Pancreas (tissue), 10 donors: ENCODE data around the gene COPA. TPM values are rescaled to one million over a fixed set of nuclear protein-coding genes. Genes with fewer than 3 reads are reported as not detected.

ENCODE experiments used
- ATAC-seq, 4 donors: fragments of 200-7000 bp; cut with Tn5 transposase; one replicate each; pipeline versions ENCODE4 v1.8.0 to v1.9.1; 2020; ENCODE audit warnings: mild to moderate bottlenecking in 4 of 4, moderate library complexity in 4 of 4
- DNase-seq, 6 donors: peaks; one replicate each; pipeline ENCODE4 v3.0.0-alpha.2; 2020
- FAIRE-seq: peaks from 2 replicates; lab custom pipeline; 2012; peaks lifted over from hg19 to GRCh38; lab: Jason Lieb, UNC
- H3K27ac ChIP-seq, 4 donors: fragments of 200-600 bp; sonication (generic); 1 replicate in 3 of 4; 2 replicates in 1 of 4; pipeline versions ENCODE4 v1.5.0 to v1.8.0; 2020
- H3K27me3 ChIP-seq, 4 donors: fragments of 200-600 bp; one replicate each; pipeline ENCODE4 v1.8.0; 2021
- H3K36me3 ChIP-seq, 3 donors: fragments of 200-600 bp; sonication (generic) in 1 of 3; one replicate each; pipeline versions ENCODE4 v1.5.0 to v1.8.0; 2020 to 2021
- H3K4me1 ChIP-seq, 3 donors: fragments of 200-600 bp; one replicate each; pipeline ENCODE4 v1.8.0; 2021
- H3K4me3 ChIP-seq, 4 donors: fragments of 200-600 bp; sonication (generic) in 2 of 4; one replicate each; pipeline versions ENCODE4 v1.5.0 to v1.8.0; 2020 to 2021
- H3K9me3 ChIP-seq, 4 donors: fragments of 200-600 bp; one replicate each; pipeline ENCODE4 v1.8.0; 2021
- WGBS, 2 donors: extraction: QIAGEN DNeasy Blood & Tissue Kit; methylation state at CpG; one replicate each; pipeline ENCODE4 v1.1.7; 2013; 5-methylcytosine and 5-hydroxymethylcytosine counted together
- intact Hi-C, 3 donors: fragments of 100-400 bp; cut with DNase I; formaldehyde crosslinking; loops; one replicate each; pipeline versions ENCODE4 v1.11.1 to v1.14.2; 2022
- polyA plus RNA-seq, 2 donors: library from polyadenylated mRNA; stranded (reverse); fragments of 200-250 nt; gene quantifications; one replicate each; pipeline ENCODE4 v1.2.3, GENCODE V29; 2013
- total RNA-seq, 6 donors: library from RNA; stranded (reverse); fragmentation: NEBNext Ultra II Directional in 4 of 6; extraction: Animal tissue kit (Norgen Biotek cat#: 25700) in 4 of 6; gene quantifications; one replicate each; pipeline versions ENCODE4 v1.2.1 to v1.2.4, GENCODE V29; 2021 to 2023
- TF ChIP-seq, protein P1 (sequence below), 4 donors: fragments of 200-600 bp; sonication (generic) in 3 of 4; IDR thresholded peaks; one replicate each; pipeline versions ENCODE4 v1.5.0 to v1.8.0; 2021; ENCODE audit warnings: antibody characterized with exemption in 4 of 4
- donor health status: healthy with polysubstance abuse.
- donor health status: DM: no; HTN: no; CAD: no; lungs with moderate emphysema.
- donor health status: DM: no; HTN: no; CAD: no.
- donor health status: control.
- donor health status: control.
- donor health status: Bipolar disorder and iron deficiency.
- donor health status: DM: yes; HTN: yes; CAD: no.
- donor health status: DM: no; HTN: no; CAD: no.
- donor health status: DM: no; HTN: no; CAD: no.
- donor health status: DM: yes; HTN: yes; CAD: no.

COPA gene
- total and polyA plus RNA-seq, 8 donors = 34.7 to 114 (median 75.9) TPM

DNA sequence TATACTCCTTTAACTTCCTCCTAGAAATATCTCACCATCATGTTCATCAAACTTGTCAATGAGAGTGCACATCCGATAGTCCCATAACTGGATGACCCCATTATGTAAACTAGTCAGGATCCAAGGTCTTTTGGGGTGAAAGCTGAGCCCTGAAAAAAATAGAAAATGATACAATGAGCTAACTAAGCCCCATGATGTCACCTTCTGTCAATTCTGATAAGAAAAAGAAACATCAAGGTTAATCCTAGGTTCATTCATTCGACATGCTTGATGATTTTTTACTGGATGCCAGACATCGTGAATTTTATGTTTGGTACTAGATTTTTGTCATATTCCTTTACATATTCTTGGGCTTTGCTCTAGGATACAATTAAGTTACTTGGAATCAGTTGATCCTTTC is 2.9 kb downstream of the COPA start:
- Histone ChIP-seq H3K4me3 (no peak overlapping the region), H3K36me3 (peaks cover 0 to 31% (median 3%) of the 10 kb centered on the region in 3 donors), H3K4me1 (peaks cover 8 to 24% (median 9%) of the 10 kb centered on the region in 3 donors), H3K27ac (no peak overlapping the region), H3K9me3 (no peaks in the 10 kb centered on the region), H3K27me3 (no peaks in the 10 kb centered on the region)
- WGBS, 2 donors = 49 to 55% methylated on average over 3 of the region's 3 CpGs
- TF ChIP-seq, protein P1, sequence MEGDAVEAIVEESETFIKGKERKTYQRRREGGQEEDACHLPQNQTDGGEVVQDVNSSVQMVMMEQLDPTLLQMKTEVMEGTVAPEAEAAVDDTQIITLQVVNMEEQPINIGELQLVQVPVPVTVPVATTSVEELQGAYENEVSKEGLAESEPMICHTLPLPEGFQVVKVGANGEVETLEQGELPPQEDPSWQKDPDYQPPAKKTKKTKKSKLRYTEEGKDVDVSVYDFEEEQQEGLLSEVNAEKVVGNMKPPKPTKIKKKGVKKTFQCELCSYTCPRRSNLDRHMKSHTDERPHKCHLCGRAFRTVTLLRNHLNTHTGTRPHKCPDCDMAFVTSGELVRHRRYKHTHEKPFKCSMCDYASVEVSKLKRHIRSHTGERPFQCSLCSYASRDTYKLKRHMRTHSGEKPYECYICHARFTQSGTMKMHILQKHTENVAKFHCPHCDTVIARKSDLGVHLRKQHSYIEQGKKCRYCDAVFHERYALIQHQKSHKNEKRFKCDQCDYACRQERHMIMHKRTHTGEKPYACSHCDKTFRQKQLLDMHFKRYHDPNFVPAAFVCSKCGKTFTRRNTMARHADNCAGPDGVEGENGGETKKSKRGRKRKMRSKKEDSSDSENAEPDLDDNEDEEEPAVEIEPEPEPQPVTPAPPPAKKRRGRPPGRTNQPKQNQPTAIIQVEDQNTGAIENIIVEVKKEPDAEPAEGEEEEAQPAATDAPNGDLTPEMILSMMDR (IDR thresholded peaks at IDR 0.05) = no peak
- FAIRE-seq (no peak), ATAC-seq (no peak), DNase-seq (no peak)
- intact Hi-C loops = no loop called here

DNA sequence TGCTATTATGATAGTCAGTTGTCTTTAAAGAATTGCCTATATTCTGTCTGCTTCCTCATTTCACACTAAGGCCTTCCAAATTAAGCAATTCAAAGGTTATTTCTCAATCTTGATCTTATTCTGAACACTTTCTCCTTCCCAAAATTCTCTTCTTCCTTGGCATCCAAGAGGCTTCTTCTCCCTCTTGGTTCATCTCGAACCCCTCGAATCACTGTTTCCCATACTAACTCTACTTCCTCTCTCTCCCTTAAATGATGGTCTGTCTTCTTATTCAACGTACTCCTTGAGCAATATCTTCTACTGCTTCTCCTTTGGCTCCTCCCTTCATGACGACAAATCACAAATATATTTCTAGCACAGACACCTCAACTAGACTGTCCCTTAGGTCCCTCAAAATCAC is 4.5 kb downstream of the COPA start:
- TF ChIP-seq, protein P1 (IDR thresholded peaks at IDR 0.05) = no peak
- peaks cover 0 to 38% (median 6%) of the 10 kb centered on the region in 3 donors for H3K36me3 ChIP-seq
- no peaks in the 10 kb centered on the region for H3K27me3 ChIP-seq
- FAIRE-seq = no peak
- H3K4me1 ChIP-seq = peaks cover 8 to 14% (median 9%) of the 10 kb centered on the region in 3 donors
- intact Hi-C loops = loop anchor here in 1 of 3 donors (5.0 kb wide), 1 partner anchor 41 kb away; no protein-coding TSS in a partner anchor
- no peak overlapping the region for H3K4me3 ChIP-seq
- H3K27ac ChIP-seq = no peak overlapping the region
- no peaks in the 10 kb centered on the region for H3K9me3 ChIP-seq
- no peak for ATAC-seq
- WGBS, 2 donors = 77 to 87% methylated on average over 4 of the region's 4 CpGs
- DNase-seq = no peak

DNA sequence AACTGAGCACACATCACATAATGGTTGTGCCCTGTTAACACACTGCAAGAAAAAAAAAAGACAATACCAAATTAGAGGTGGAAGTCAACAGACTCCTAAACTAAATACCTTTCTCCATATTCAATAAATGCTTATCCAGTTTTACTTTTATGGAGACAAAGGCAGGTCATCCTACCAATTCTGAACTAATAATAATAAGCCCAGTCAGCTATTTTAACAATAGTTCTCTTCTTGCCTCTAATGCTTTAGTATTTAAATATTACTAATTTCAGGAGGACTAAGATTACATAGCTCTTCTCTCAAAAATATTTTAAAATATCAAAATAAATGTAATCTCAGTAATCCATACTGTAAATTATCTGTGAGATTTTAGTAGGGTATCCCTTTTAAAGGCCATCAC is 10.5 kb downstream of the COPA start:
- intact Hi-C loops = no loop called here
- no peak for ATAC-seq
- FAIRE-seq = no peak
- Histone ChIP-seq H3K4me3 (no peak overlapping the region), H3K9me3 (no peaks in the 10 kb centered on the region), H3K36me3 (peaks cover 0 to 74% (median 40%) of the 10 kb centered on the region in 3 donors), H3K27ac (no peak overlapping the region), H3K27me3 (no peaks in the 10 kb centered on the region), H3K4me1 (no peaks in the 10 kb centered on the region)
- TF ChIP-seq, protein P1 (IDR thresholded peaks at IDR 0.05) = no peak
- DNase-seq = no peak

DNA sequence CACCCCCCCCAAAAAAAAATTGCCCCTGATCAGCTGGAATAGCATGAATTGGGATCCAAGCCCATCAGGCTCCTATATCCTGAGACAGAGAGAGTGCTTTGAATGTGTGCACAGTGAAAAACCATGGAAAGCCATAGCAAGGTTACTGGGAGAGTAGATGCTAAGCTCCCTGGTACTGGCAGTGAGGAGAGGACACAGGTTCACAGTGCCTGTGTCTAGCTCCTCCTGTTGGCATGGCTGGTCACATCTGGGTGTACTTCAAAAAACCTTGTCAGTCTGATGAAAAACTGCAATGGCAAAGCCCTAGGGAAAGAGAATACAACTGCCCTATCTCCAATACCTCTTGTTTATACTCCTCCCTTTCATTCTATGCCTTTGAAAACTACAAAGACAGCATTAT is 12.9 kb downstream of the COPA start:
- intact Hi-C loops = no loop called here
- TF ChIP-seq, protein P1 (IDR thresholded peaks at IDR 0.05) = no peak
- H3K27me3 ChIP-seq = no peaks in the 10 kb centered on the region
- DNase-seq (no peak), ATAC-seq (no peak), FAIRE-seq (no peak)
- H3K36me3 ChIP-seq = peaks cover 0 to 75% (median 40%) of the 10 kb centered on the region in 3 donors
- H3K4me3 ChIP-seq = no peak overlapping the region
- H3K27ac ChIP-seq = no peak overlapping the region
- H3K4me1 ChIP-seq = peaks cover 0 to 9% (median 6%) of the 10 kb centered on the region in 3 donors
- no peaks in the 10 kb centered on the region for H3K9me3 ChIP-seq

DNA sequence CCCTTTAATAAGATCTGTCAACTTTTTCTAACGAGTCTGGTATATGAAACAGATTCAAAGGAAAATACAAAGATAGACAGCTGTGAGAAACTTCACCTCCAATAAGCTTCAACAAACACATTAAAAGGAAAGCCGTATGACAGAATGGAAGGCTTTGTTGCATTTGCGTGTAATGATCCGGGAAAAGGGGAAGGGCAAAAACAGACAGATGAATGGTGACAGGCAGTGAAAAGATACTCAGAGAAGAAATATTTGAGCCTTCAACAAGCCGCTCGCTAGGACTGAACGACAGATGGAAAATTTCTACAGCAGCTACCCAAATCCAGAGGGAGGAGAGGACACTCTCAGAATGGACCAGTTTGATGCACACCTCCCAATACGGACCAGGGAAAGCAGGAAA is 14.9 kb downstream of the COPA start:
- Histone ChIP-seq H3K4me3 (no peak overlapping the region), H3K4me1 (peaks cover 0 to 9% (median 6%) of the 10 kb centered on the region in 3 donors), H3K27me3 (no peaks in the 10 kb centered on the region), H3K27ac (no peak overlapping the region), H3K36me3 (peaks cover 0 to 76% (median 36%) of the 10 kb centered on the region in 3 donors), H3K9me3 (no peaks in the 10 kb centered on the region)
- WGBS, 2 donors = 73 to 74% methylated on average over 8 of the region's 8 CpGs
- FAIRE-seq (no peak), DNase-seq (no peak), ATAC-seq (no peak)
- intact Hi-C loops = no loop called here
- TF ChIP-seq, protein P1 (IDR thresholded peaks at IDR 0.05) = no peak
